ENCODE data around the gene TMCC1. TPM values are rescaled to one million over a fixed set of nuclear protein-coding genes. Genes with fewer than 3 reads are reported as not detected.
A peak's percentile ranks its signal among the peaks of the same experiment; 100 is the strongest.

Gene TMCC1
- total RNA-seq, 1 experiment from 2014 or later: 6.2 TPM

- Histone ChIP-seq H4K20me1 (ENCODE audit: low read length) (no peaks in the 10 kb centered on the region), H3K27me3 (ENCODE audit: low read length) (no peaks in the 10 kb centered on the region), H3K36me3 (ENCODE audit: low read depth, low read length) (no peaks in the 10 kb centered on the region), H3K79me2 (ENCODE audit: low read length) (no peaks in the 10 kb centered on the region), H3K4me3 (ENCODE audit: low read length) (no peak overlapping the region), H2AFZ (ENCODE audit: low read length) (no peak overlapping the region), H3K9ac (ENCODE audit: low read length) (no peak overlapping the region), H3K9me3 (ENCODE audit: low read length) (no peaks in the 10 kb centered on the region), H3K9me2 (replicated peaks; ENCODE audit: low read length) (no peaks in the 10 kb centered on the region), H3K4me1 (ENCODE audit: insufficient read depth, low read length) (peaks cover 16% of the 10 kb centered on the region), H3K4me2 (ENCODE audit: low read length) (no peak overlapping the region), H3K27ac (ENCODE audit: low read length) (no peak overlapping the region), H3F3A (ENCODE audit: low read length, unreplicated experiment) (no peaks in the 10 kb centered on the region)
- ChIA-PET POLR2A (ENCODE audit: unreplicated experiment) (no interaction called here), CTCF (no interaction called here)
- no peak for DNase-seq
- TF ChIP-seq EZH2phosphoT487 (IDR thresholded peaks at IDR 0.05; ENCODE audit: borderline replicate concordance, low read length) (no peak), CTCF (conservative IDR thresholded peaks at IDR 0.05; ENCODE audit: low read depth, low read length) (no peak), EZH2 (IDR thresholded peaks at IDR 0.05; ENCODE audit: low read length, unreplicated experiment) (no peak)
- no peak for ATAC-seq
- BruUV-seq (replicated peaks): no TSS peak
- intact Hi-C loops (cut with micrococcal nuclease): loop anchor here (10.0 kb wide), 1 partner anchor 376 kb away; no protein-coding TSS in a partner anchor
Measured at GRCh38 chr3:129629011-129629410, 264.5 kb downstream of the TMCC1 start.

- H2AFZ ChIP-seq (ENCODE audit: low read length): 0 out of 2 replicates have a peak overlapping the region, but pooled peaks have one; percentile 40
- no peaks in the 10 kb centered on the region for H3K79me2 ChIP-seq (ENCODE audit: low read length)
- ATAC-seq (no peak), DNase-seq (no peak)
- no peak overlapping the region for H3K4me2 ChIP-seq (ENCODE audit: low read length)
- no peaks in the 10 kb centered on the region for H3F3A ChIP-seq (ENCODE audit: low read length, unreplicated experiment)
- H3K9ac ChIP-seq (ENCODE audit: low read length): no peak overlapping the region
- H3K4me3 ChIP-seq (ENCODE audit: low read length): no peak overlapping the region
- intact Hi-C loops (cut with micrococcal nuclease): loop anchor here (1.0 to 10.0 kb wide), 4 partner anchors 197 to 377 kb away; no protein-coding TSS in a partner anchor
- TF ChIP-seq CTCF (conservative IDR thresholded peaks at IDR 0.05; ENCODE audit: low read depth, low read length): no peak
- TF ChIP-seq EZH2phosphoT487 (IDR thresholded peaks at IDR 0.05; ENCODE audit: borderline replicate concordance, low read length): no peak
- no peak for TF ChIP-seq EZH2 (IDR thresholded peaks at IDR 0.05; ENCODE audit: low read length, unreplicated experiment)
- H3K36me3 ChIP-seq (ENCODE audit: low read depth, low read length): no peaks in the 10 kb centered on the region
- no TSS peak for BruUV-seq (replicated peaks)
- CTCF ChIA-PET: interaction anchor here (0.7 kb wide), 1 partner anchor 245 kb away, joined by 3 read pairs; no protein-coding TSS in a partner anchor
- H3K4me1 ChIP-seq (ENCODE audit: insufficient read depth, low read length): peaks cover 16% of the 10 kb centered on the region
- no peaks in the 10 kb centered on the region for H3K27me3 ChIP-seq (ENCODE audit: low read length)
- H4K20me1 ChIP-seq (ENCODE audit: low read length): no peaks in the 10 kb centered on the region
- no peak overlapping the region for H3K27ac ChIP-seq (ENCODE audit: low read length)
- POLR2A ChIA-PET (ENCODE audit: unreplicated experiment): no interaction called here
- no peaks in the 10 kb centered on the region for H3K9me2 ChIP-seq (replicated peaks; ENCODE audit: low read length)
- H3K9me3 ChIP-seq (ENCODE audit: low read length): no peaks in the 10 kb centered on the region
Measured at GRCh38 chr3:129628169-129628522, 265.4 kb downstream of the TMCC1 start.

- H3K4me3 ChIP-seq (ENCODE audit: low read length): no peak overlapping the region
- no peaks in the 10 kb centered on the region for H3F3A ChIP-seq (ENCODE audit: low read length, unreplicated experiment)
- no peak overlapping the region for H3K4me2 ChIP-seq (ENCODE audit: low read length)
- DNase-seq (peak; percentile 67), ATAC-seq (peak; percentile 50)
- no peaks in the 10 kb centered on the region for H3K79me2 ChIP-seq (ENCODE audit: low read length)
- H3K27ac ChIP-seq (ENCODE audit: low read length): no peak overlapping the region
- H3K4me1 ChIP-seq (ENCODE audit: insufficient read depth, low read length): peaks cover 16% of the 10 kb centered on the region
- no peaks in the 10 kb centered on the region for H3K36me3 ChIP-seq (ENCODE audit: low read depth, low read length)
- H3K9me2 ChIP-seq (replicated peaks; ENCODE audit: low read length): no peaks in the 10 kb centered on the region
- ChIA-PET POLR2A (ENCODE audit: unreplicated experiment) (no interaction called here), CTCF (interaction anchor here (0.7 kb wide), 1 partner anchor 244 kb away, joined by 3 read pairs; no protein-coding TSS in a partner anchor)
- no peak for TF ChIP-seq EZH2phosphoT487 (IDR thresholded peaks at IDR 0.05; ENCODE audit: borderline replicate concordance, low read length)
- TF ChIP-seq EZH2 (IDR thresholded peaks at IDR 0.05; ENCODE audit: low read length, unreplicated experiment): no peak
- TF ChIP-seq CTCF (conservative IDR thresholded peaks at IDR 0.05; ENCODE audit: low read depth, low read length): peak; percentile 75
- H2AFZ ChIP-seq (ENCODE audit: low read length): peak overlapping the region; percentile 73; the same call in 1 of the 2 replicates
- no TSS peak for BruUV-seq (replicated peaks)
- no peak overlapping the region for H3K9ac ChIP-seq (ENCODE audit: low read length)
- H4K20me1 ChIP-seq (ENCODE audit: low read length): no peaks in the 10 kb centered on the region
- H3K27me3 ChIP-seq (ENCODE audit: low read length): no peaks in the 10 kb centered on the region
- intact Hi-C loops (cut with micrococcal nuclease): loop anchor here (1.0 to 10.0 kb wide), 4 partner anchors 198 to 377 kb away; no protein-coding TSS in a partner anchor
- no peaks in the 10 kb centered on the region for H3K9me3 ChIP-seq (ENCODE audit: low read length)
Measured at GRCh38 chr3:129627350-129628168, 266.0 kb downstream of the TMCC1 start.
